Bronchial epithelial cell (primary cell): ENCODE results near the gene ANKIB1. TPM values are rescaled to one million over a fixed set of nuclear protein-coding genes. Genes with fewer than 3 reads are reported as not detected.
"Not testable (repeated sequence)": the region's sequence is repeated elsewhere in the genome, so short reads cannot be mapped to it uniquely, and the experiment has no call there.

Source experiments
- DNase-seq: peaks from one replicate; pipeline ENCODE4 v3.0.0-alpha.2; 2010; ENCODE audit warnings: low read depth
- FAIRE-seq: peaks from 2 replicates; lab custom pipeline; 2011; peaks lifted over from hg19 to GRCh38; lab: Jason Lieb, UNC
- H3K27me3 ChIP-seq: 2 replicates; pipeline ENCODE4 v1.5.1; 2011; ENCODE audit warnings: low read length; ENCODE audit not compliant: control insufficient read depth, insufficient read depth
- H3K36me3 ChIP-seq: 2 replicates; pipeline ENCODE4 v1.5.1; 2011; ENCODE audit warnings: low read length; ENCODE audit not compliant: control insufficient read depth, insufficient read depth
- H3K4me3 ChIP-seq: 2 replicates; pipeline ENCODE4 v1.5.1; 2011; ENCODE audit warnings: mild to moderate bottlenecking, low read depth, low read length, control low read depth
- total RNA-seq: library from RNA; depleted of rRNA; stranded (reverse); fragments of >200 nt; gene quantifications from 2 replicates; pipeline ENCODE4 v1.2.1, GENCODE V29; 2014
- TF ChIP-seq, protein P1 (sequence below): IDR thresholded peaks from 2 replicates; pipeline ENCODE4 v1.5.1; 2011; ENCODE audit warnings: mild to moderate bottlenecking, moderate library complexity, low read length, control low read depth, inconsistent platforms; ENCODE audit not compliant: insufficient read depth, severe bottlenecking

Gene ANKIB1
- total RNA-seq, 1 donor from 2014 or later = 42.1 TPM

DNA sequence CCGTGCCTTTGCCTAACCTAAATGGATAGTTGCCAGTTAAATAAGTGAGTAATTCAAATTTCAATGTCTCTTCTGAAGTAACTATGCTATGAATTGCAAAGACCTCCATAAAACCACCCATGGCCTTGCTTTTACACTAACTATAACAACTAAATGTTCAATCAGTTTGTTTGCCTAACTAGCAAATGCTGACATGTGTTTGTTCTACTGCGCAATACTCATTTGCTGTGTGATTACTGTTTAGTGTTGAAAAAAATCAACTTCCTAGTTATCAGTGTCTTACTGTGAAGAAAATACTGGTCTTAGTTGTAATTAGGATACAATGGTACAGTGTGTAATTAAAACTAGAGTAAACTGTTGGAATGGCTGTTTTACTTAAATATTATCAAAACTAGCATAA, 154.2 kb downstream of the ANKIB1 start:
- no peaks in the 10 kb centered on the region for H3K27me3 ChIP-seq
- DNase-seq = no peak
- no peak for FAIRE-seq
- peaks cover 9% of the 10 kb centered on the region for H3K36me3 ChIP-seq
- no peak overlapping the region for H3K4me3 ChIP-seq
- TF ChIP-seq, protein P1, sequence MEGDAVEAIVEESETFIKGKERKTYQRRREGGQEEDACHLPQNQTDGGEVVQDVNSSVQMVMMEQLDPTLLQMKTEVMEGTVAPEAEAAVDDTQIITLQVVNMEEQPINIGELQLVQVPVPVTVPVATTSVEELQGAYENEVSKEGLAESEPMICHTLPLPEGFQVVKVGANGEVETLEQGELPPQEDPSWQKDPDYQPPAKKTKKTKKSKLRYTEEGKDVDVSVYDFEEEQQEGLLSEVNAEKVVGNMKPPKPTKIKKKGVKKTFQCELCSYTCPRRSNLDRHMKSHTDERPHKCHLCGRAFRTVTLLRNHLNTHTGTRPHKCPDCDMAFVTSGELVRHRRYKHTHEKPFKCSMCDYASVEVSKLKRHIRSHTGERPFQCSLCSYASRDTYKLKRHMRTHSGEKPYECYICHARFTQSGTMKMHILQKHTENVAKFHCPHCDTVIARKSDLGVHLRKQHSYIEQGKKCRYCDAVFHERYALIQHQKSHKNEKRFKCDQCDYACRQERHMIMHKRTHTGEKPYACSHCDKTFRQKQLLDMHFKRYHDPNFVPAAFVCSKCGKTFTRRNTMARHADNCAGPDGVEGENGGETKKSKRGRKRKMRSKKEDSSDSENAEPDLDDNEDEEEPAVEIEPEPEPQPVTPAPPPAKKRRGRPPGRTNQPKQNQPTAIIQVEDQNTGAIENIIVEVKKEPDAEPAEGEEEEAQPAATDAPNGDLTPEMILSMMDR = no peak

DNA sequence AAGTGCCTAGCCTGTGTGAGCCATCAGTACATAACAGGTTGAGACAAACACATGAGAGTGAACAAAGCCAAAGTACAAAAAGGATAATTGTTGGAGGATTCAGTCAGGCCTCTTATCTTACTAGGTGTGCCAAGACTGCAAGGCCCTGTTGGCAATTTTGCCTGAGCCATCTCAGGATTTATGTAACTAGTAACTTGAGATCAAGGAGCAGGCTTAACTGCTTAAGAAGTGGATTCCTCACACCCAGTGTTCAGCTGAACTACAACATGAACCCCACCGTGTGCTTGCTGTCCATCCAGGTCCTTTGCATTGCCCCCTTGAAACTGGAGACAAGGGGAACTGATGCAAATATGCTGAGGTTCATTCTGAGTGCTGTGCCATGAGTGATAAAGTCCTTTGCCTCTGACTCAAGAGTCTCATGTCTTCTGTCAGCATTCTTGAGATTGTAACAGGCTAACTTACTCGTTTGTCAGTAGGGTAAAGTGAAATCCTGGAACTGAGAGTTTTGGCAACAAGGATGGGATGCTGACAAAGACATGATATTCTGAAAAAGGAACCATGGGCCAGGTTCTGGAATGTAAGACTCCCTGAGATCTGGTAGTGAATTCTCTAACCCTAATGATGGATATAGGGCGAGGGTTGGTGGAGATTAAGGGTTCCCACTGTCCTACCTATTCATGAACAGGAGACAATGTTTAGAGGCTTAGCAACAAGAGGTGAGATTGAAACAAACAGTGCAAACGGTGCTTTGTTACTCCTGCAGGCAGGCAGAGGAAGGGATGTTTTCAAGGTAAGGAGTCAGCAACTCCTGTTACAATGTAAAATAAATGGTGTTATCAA, 157.4 kb downstream of the ANKIB1 start:
- Histone ChIP-seq H3K27me3 (no peaks in the 10 kb centered on the region), H3K36me3 (peaks cover 4% of the 10 kb centered on the region), H3K4me3 (no peak overlapping the region)
- DNase-seq (peak; percentile 85), FAIRE-seq (peak; percentile 84)
- TF ChIP-seq, protein P1 = no peak

DNA sequence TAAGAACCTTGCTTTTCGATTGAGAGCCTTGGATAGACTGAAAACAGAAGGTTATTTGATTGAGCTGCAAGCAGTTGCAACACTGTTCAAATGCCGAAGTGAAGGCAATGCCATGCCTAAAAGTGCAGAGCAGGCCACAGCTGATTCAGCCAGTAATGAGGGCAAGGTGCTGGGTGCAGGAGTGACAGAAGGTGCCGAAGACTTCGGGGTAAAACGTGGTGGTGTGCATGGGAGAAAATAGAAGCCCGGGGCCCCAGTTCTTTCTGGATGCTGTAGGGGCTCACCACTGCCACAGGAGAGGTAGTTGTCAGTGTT, 157.9 kb downstream of the ANKIB1 start:
- no peaks in the 10 kb centered on the region for H3K27me3 ChIP-seq
- TF ChIP-seq, protein P1 = no peak
- no peak for FAIRE-seq
- no peak overlapping the region for H3K4me3 ChIP-seq
- peaks cover 1% of the 10 kb centered on the region for H3K36me3 ChIP-seq
- no peak for DNase-seq

DNA sequence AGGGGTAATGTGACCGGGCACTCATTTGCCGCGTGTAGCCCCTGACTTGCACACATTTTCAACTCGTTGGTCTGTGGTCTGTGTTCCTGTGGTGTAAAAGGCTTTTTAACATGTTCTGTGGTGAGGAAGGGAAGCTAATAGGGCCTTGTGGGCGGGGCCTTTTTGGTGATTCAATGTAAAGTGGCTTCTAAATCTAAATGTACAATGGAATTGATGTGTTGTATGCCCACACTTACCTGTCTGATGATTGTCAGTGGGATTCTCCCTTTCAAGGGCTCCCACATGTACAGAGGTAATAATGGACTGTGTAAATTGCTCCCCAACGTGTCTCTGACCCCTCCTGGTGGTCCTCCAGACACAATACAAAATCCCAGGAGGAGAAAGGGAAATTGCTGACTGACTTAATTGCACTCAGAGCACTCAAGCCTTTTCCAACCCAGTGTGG, 158.4 kb downstream of the ANKIB1 start:
- Histone ChIP-seq H3K27me3 (no peaks in the 10 kb centered on the region), H3K36me3 (peaks cover 1% of the 10 kb centered on the region), H3K4me3 (no peak overlapping the region)
- FAIRE-seq (no peak), DNase-seq (no peak)
- TF ChIP-seq, protein P1 = no peak

DNA sequence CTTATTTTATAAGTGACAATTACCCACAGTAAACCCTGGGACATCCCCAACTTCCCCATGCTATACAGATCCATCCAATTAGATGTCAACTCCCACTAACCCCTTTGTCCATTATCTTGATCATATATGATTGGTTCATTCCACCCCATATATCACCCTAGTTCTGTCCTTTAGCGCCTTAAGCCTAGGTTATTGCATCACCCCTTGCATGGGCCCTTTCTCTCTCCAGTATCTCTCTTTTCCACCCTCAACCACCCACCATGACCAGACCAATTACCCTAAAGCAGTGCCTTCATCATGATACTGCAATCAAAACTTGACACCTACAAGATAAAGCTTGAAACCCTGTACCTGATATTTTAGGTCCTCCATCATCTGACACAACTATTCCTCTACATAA, 163.6 kb downstream of the ANKIB1 start:
- DNase-seq (no peak), FAIRE-seq (no peak)
- TF ChIP-seq, protein P1 = no peak
- H3K27me3 ChIP-seq = peaks cover 4% of the 10 kb centered on the region
- H3K4me3 ChIP-seq = no peak overlapping the region
- peaks cover 1% of the 10 kb centered on the region for H3K36me3 ChIP-seq

DNA sequence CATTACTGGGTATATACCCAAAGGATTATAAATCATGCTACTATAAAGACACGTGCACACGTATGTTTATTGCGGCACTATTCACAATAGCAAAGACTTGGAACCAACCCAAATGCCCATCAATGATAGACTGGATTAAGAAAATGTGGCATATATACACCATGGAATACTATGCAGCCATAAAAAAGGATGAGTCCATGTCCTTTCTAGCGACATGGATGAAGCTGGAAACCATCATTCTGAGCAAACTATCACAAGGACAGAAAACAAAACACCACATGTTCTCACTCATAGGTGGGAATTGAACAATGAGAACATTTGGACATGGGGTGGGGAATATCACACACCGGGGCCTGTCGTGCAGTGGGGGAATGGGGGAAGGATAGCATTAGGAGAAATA, 164.4 kb downstream of the ANKIB1 start:
- not testable (repeated sequence) for H3K36me3 ChIP-seq, FAIRE-seq, DNase-seq, H3K4me3 ChIP-seq, H3K27me3 ChIP-seq
